ENCODE results near the gene OS9.

OS9 gene

GRCh38 chr12:57741844-57742738, 48.2 kb downstream of the OS9 start:
- TF ChIP-seq CTCF (conservative IDR thresholded peaks at IDR 0.05) (no peak), ZFX (IDR thresholded peaks at IDR 0.05) (no peak)
- H3K27ac ChIP-seq, result no peak overlapping the region

- H3K27ac ChIP-seq, result no peak overlapping the region
- TF ChIP-seq ZFX (IDR thresholded peaks at IDR 0.05), result no peak
Observed at GRCh38 chr12:57743769-57744168, 49.8 kb downstream of the OS9 start.

- TF ChIP-seq CTCF (conservative IDR thresholded peaks at IDR 0.05) (no peak), ZFX (IDR thresholded peaks at IDR 0.05) (no peak)
- H3K27ac ChIP-seq, result peak overlapping the region; percentile 70
Observed at GRCh38 chr12:57744194-57744776, 50.4 kb downstream of the OS9 start.

GRCh38 chr12:57744777-57745484, 51.0 kb downstream of the OS9 start, which contains the start of gene TSPAN31:
TSS of gene TSPAN31 (plus strand) at chr12:57745039. CDS start at chr12:57745155, 116 bp downstream.
- TF ChIP-seq CTCF (conservative IDR thresholded peaks at IDR 0.05) (no peak), ZFX (IDR thresholded peaks at IDR 0.05) (no peak)
- peak within 1 kb of the TSS; percentile 70 for H3K27ac ChIP-seq

- TF ChIP-seq CTCF (conservative IDR thresholded peaks at IDR 0.05), result no peak
- TF ChIP-seq ZFX (IDR thresholded peaks at IDR 0.05), result no peak
- peak overlapping the region; percentile 70 for H3K27ac ChIP-seq
Observed at GRCh38 chr12:57745485-57745881, 51.6 kb downstream of the OS9 start.

- H3K27ac ChIP-seq, result no peak overlapping the region; the same call in 1 of the 2 replicates
- TF ChIP-seq CTCF (conservative IDR thresholded peaks at IDR 0.05) (no peak), ZFX (IDR thresholded peaks at IDR 0.05) (no peak)
Observed at GRCh38 chr12:57746025-57746424, 52.1 kb downstream of the OS9 start.

GRCh38 chr12:57749061-57749460, 55.1 kb downstream of the OS9 start:
- no peak overlapping the region for H3K27ac ChIP-seq
- TF ChIP-seq CTCF (conservative IDR thresholded peaks at IDR 0.05) (no peak), ZFX (IDR thresholded peaks at IDR 0.05) (no peak)
